GM19468 (cell line): ENCODE results near the gene NELL2.
"Not testable (repeated sequence)": the region's sequence is repeated elsewhere in the genome, so short reads cannot be mapped to it uniquely, and the experiment has no call there.

Source experiments
- ATAC-seq: cut with Tn5 transposase; IDR thresholded peaks from one replicate; pipeline ENCODE4 v1.9.1; 2021; ENCODE audit warnings: mild to moderate bottlenecking, moderate library complexity, moderate number of reproducible peaks; ENCODE audit not compliant: unreplicated experiment; ENCODE audit errors: extremely low read depth

NELL2 gene

DNA sequence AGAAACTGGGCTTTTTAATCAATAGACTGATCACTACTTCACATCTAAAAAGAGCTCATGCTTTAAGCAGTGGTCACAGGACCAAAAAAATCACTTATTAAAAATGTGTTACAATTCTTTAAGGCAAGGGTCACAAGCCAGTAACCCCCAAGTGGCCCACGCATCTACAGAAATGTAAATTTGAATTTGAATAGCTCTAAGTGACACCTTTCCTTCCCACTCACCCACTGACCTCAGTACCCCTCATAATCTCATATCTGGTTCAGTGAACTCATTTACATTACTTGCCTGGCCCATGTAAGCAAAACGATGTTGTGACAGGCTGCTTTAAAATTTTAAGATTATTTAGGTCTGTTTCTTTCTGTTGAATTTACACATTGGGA is 27.4 kb downstream of the NELL2 start:
- no peak for ATAC-seq

DNA sequence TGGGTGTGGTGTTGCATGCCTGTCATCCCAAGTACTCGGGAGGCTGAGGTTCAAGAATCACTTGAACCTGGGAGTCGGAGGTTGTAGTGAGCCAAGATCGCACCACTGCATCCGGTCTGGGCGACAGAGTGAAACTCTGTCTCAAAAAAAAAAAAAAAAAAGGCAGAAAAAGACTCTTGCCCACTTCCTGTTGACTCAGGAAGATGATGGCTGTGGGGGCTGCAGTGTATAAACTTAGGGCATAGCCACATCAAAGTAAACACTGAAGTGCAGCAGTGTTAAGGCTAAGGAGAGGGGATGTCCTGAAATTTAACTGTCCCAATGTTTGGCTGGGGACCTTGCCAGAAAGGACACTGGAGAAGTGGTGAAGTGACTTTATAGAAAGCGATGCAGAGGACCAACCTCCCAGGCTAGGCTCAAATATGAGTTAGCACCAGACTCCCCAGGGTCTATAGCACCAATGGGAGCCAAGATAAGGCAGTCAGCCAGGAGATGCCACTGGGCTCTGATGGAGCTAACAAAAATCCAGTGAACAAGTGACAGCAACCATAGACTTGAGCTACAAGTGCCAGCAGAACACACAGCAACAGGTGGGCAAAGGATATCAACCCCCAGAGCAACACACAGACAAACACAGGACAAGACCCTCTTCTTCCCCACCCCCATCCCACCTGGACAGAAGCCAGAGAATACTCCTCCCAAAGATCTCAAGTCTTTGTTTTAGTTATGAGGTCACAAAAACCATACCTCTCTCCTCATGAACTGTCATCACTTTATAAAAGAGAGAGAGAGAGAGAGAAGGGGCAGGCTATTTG is 28.0 kb downstream of the NELL2 start:
- ATAC-seq: peak; percentile 55

DNA sequence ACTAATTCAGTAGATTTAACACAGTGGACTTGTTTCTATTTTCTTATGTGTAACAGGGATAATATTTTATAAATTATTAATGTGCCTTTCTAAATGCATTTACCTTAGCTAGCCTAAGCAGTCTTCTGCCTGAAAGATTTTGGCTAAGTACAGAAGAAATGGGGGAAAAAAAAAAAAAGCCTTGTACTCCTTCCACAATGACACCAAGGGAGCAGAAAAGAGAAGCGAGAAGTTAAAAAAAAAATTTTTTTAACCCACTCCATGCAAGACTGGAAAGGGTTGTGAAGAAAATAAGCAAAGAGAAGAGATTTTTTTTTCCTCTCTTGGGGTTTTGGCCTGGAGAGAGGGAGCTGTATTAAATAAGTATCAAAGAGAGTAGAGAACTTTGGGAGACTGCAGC is 28.7 kb downstream of the NELL2 start:
- ATAC-seq: no peak

DNA sequence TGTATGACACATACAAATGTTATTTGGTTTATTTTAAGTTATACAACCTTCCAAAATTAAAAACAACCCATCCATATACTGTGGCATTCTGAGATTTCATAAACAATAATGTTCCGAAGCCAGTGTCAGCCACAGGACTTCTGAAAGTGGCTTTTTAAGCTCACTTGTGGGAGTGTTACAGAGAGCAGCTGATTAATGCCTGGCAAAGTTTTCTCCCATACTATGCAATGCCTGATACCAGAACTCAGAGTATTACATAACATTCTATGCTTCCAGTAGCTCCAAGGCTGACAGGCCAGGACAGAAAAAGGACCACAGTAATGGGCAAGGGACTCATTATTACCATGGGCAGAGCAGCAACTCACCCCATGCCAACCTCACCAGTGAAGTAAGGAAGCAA is 29.3 kb downstream of the NELL2 start:
- ATAC-seq: no peak

DNA sequence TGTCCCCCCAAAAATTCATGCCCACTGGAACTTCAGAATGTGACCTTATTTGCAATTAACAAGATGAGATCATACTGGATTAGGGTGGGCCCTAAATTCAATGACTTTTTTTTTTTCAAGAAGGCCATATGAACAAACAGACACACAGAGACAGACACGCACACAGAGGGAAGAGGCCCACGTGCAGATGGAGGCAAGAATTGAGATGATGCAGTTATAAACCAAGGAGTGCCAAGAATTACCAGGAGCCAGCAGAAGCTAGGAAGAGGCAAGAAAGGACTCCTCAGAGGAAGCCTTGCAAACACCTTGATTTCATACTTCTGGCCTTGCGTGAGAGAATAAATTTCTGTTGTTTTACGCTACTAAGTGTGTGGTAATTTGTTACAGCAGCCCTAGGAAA is 33.4 kb downstream of the NELL2 start:
- no peak for ATAC-seq

DNA sequence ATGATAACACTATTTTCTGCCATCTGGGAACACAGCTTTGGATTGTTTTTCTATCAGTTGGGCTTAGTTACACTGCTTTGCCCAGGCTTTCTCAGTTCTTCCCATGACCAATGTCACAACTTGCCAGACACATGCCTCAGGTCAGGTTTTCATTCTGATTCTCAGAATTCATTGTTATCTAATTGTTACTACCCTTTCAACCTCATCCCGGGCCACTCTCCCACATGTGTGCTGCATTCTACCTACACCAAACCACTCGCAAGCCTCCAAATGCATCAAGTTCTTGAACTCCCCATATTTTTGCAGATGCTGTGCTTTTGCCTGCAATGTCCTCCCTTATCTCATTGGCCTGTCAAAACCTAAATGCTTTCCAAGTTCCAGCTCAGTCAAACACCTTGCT is 36.3 kb downstream of the NELL2 start:
- ATAC-seq: no peak

DNA sequence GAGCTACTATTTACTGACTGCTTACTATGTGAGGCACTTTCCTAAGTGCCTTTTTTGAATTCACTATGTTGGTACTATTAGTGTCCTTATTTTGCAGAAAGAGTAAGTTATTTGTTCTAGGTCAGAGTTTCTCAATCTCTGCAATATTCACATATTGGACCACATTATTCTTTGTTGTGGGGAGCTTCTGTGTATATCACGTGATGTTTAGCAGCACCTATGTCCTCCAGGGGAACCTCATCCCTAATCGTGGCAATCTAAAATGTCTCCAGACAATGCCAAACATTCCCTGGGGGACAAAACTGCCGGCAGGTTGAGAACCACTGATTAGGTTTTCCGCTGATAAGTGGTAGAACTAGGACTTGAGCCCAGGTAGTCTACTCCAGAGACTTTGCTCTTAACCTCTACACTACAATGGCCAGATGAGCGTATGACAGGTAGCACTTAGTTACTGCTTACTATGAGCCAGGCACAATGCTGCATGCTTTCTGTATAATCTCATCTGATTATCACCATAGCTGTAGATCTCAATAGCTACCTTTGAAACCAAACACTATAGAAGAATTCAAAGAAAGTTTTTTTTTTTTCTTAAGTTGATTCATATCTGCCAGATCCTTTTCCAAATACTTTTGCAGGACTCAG is 38.9 kb downstream of the NELL2 start:
- ATAC-seq: no peak

DNA sequence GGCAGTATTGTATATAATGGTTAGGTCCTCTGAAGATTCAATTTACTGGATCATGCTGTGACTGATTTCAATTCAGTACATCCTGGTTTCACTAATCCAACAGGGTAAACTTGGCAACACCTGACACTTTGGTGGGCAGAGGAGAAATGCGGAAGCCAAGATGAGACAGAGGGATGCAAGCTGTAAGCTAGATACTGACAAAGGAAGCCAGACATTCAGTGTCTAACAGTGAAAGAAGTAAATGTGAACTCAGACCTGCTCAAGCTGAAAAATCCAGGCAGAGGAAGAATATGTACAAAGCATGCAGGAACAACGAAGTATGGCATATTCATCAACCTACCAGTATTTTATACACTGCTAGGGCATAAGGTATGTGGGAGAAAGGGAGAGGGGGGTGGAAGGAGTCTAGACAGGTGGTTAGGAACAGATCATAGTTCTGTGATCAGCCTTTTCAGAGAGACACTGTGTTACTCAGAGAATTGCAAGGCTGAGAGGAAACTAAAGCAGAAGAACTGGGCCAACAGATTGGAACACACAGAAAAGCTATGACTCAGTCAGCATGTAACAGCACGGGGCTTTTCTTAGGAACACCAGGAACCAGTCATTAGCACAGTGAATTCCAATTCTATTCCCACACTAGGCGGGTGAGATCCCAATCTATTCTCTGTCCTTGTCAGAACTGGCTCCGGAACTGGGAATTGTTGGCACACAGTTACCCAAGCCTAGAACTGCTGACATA is 40.3 kb downstream of the NELL2 start:
- no peak for ATAC-seq

DNA sequence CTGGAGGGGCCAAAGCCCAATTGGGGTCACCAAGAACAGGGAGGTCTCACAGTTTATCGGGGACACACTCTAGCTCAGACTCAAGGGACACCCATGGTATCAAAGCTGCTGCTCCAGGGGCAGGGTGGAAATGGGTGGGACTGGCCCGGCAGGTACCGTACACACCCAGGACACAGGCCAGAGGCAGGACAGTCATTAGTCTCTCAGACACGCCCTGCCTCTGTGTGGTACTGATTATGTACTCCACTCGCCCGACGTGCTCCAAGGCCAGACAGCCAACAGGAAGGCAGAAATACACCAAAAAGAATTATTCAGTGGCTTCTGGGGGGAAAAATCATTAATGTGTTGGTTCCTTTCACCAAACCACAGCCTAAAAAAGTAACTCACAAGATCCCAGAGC is 41.1 kb downstream of the NELL2 start:
- not testable (repeated sequence) for ATAC-seq

DNA sequence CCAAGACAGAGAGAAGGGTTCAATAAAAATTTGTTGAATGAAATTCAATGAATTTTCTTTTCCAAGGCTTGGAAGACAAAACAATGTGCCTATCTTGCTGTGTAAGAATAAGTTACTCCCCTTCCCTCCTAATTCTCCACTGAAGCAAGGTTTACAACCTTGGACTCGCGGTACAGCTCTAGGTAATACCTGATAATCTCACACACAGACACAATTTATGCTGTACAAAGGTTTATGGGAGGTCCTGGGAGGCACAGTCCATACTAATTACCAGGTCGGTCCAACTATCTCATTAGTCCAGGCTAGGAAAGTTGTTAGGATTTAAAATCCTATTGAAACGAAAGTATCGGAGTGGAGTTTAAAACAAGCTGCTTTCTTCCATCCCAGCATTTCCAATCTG is 42.6 kb downstream of the NELL2 start:
- no peak for ATAC-seq

DNA sequence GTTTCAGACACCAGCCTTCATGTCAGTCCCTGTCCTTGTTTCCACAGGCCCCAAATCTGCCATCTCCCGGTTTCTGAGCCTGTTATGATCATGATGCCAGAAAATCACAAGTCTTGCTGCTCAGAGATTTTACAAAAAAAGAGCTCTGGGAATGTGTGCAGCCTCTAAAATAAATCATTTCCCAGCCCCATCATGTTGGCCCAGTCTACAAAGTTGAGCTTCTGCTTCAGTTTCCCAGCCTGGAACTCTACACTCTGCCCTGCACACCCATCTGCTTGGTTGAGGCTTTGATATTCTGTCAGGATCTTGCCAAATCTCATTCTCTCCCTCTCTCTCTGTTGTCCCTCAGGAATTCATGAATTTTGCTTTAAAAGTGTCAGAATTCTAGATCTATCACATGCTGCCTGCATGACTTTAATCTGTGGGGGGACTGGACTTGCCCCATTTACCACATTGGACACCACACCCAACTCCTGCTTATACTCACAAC is 45.5 kb downstream of the NELL2 start:
- no peak for ATAC-seq

DNA sequence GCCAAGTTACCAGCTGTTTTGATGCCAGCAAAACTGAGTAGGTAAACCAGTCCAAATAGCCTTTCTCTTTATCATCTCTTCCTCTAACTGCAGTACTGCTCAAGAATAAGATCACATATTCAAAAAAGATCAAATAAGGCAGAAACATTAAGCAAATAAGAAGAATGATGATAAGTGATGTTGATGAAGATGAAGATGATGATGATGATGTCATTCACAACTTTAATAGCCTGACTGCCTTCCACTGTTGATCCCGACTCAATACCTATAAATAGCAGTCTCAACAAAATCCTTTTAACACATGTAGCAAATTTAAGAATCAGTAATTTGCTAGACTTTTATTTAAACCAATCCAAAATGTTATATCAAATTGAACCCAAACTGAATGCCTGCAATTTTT is 47.1 kb downstream of the NELL2 start:
- ATAC-seq: no peak

DNA sequence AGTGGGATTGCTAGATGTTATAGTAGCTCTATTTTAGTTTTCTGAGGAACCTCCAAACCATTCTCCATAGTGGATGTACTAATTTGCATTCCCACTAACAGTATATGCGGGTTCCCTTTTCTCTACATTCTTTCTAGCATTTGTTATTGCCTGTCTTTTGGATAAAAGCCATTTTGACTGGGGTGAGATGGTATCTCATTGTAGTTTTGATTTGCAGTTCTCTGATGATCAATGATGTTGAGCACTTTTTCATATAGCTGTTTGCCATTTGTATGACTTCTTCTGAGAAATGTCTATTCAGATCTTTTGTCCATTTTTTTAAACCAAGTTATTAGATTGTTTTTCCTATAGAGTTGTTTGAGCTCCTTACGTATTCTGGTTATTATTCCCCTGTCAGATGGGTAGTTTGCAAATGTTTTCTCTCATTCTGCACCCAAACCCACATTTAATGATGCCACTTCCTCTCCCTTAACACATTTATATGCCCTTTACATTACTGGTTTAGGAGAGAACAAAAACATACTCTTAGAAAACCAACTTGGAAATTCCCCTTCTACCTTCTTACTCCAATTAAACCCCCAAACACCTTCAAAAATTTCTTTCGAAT is 48.2 kb downstream of the NELL2 start:
- ATAC-seq: no peak

DNA sequence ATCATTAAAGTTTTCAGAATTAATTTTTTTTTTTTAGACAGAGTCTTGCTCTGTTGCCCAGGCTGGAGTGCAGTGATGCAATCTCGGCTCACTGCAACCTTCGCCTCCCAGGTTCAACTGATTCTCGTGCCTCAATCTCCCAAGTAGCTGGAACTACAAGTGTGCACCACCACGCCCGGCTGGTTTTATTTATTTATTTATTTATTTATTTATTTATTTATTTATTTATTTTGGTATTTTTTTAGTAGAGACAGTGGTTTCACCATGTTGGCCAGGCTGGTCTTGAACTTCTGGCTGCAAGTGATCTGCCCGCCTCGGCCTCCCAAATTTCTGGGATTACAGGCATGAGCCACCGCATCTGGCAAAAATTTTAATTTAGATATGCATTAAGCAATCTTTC is 54.4 kb downstream of the NELL2 start:
- not testable (repeated sequence) for ATAC-seq

DNA sequence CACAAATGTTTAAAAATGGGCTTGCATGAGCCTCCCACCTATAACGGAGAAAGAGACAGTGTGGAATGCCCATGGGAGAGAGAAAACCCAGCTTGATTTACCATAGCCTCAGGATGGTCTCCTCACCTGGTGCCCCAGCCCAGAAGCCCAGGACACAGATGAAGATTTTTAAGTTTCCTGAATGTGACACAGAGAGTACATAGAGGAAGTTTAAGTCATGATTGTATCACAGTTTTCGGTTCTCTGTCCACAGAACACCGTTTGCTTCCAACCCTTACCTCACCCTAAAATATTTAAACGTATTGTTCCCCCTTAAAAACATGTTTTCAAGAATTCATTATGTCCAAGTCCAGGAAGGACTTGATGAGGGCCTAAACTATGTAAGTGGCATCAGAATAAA is 56.2 kb downstream of the NELL2 start:
- ATAC-seq: no peak

DNA sequence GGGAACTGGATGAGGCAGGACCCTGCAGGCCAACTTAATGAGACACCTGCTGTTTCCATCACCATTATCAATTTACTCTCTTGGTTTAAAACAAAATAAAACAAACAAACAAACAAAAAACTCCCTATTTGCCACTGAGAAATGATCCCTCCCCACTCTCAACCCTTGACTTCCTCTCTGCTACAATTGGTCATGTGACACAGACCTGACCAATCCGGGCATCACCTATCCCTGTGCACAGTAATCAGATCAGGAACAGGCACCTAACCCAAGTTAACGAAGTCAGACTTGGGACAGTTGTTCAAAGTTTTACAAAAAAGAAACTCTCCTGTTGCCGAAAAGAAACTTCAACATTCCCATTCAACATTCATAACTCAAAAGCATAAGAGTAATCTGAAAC is 58.4 kb downstream of the NELL2 start:
- ATAC-seq: no peak

DNA sequence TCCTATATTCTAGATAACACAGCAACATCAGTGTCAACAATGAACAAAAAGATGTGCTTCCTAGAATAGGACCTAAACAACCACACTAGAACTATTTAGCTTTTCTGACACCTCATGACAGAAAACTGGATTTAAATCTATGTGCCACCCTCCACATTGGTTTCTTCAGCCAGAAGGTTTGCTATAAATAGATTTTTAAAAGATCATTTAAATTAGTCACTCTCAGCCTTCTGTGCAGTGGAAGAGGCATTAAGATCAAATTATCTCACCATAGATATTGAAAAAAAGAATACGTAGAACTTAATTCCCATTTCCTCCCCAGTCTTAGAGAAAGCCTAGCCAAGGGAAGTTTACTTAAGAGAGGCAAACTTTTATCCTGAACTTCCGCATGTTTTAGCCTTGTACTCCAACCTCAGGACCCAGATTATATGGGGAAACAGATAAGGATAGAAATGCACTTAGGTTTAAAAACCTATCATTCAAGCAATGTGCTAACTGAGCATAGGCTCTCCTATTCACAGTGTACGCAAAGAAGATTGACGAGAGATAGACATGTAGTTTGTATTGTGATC is 59.6 kb downstream of the NELL2 start:
- no peak for ATAC-seq

DNA sequence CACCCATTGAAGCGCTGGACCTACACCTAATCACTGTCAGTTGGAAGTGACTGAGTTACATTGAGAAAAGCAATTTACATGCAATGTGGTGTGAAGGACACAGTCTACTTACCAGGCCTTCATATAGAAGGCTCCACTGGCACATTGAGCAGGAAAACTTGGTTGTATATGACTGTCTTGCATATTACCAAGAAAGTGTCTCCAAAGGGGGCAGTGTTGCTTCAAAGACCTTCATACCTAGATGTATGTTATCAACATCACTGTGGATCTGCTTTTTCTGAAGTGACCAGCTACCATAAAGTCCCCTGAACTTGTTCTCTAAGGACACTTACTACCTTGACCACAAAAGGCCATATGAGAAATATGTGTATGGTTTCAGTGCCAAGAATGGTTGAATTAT is 64.1 kb downstream of the NELL2 start:
- ATAC-seq: no peak

DNA sequence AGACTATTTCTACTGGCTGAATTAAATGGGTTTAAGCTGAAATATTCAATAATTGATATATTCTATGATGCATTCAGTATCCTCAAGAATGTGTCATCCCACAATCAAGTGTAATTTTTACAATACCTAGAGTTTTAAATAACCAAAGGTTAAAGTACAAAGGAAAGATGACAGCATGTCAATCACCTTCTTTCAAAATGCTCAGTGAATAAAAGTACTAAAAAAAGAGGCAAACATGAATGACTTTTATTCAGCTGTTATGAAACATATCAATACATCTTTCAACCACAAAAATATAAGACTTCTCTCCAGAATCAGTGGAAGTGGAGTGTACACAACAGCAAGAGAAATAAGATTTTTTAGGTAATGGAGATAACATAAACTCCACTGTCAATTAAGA is 72.0 kb downstream of the NELL2 start:
- ATAC-seq: no peak

DNA sequence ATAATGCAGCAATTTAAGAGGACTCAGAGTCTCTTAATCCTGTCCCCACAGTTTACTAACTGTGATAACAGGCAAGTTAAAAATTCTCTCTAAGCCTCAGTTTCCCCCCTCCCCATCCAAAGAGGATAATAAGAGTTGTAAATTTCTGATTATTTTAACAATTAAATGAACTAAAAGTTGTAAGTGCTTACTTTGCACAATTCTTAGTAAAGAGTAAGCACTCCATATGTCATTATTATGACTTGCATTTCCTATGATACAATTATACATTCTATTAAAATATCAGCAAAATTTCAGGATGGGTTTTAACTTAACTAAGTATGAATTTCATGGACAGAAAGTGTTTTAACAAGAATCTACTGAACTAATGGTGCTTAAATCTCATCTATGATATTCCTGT is 80.1 kb downstream of the NELL2 start:
- ATAC-seq: no peak
